Neuronal stem cell (in vitro differentiated cells): ENCODE data around the gene NLRP14.

Experiments
- DNase-seq: peaks from one replicate; pipeline ENCODE4 v3.0.0-alpha.2; 2013; ENCODE audit warnings: low spot score
- H2AFZ ChIP-seq: one replicate; pipeline ENCODE4 v1.6.1; 2013; ENCODE audit warnings: mild to moderate bottlenecking, low read length, inconsistent platforms
- H2AK5ac ChIP-seq: 2 replicates; pipeline ENCODE4 v1.6.1; 2013; ENCODE audit warnings: low read depth, mild to moderate bottlenecking, inconsistent platforms, low read length, moderate library complexity, mixed read lengths
- H2BK120ac ChIP-seq: 2 replicates; pipeline ENCODE4 v1.6.1; 2013; ENCODE audit warnings: low read depth, mild to moderate bottlenecking, inconsistent platforms, low read length, moderate library complexity, mixed read lengths
- H2BK12ac ChIP-seq: one replicate; pipeline ENCODE4 v1.6.1; 2013; ENCODE audit warnings: low read length, inconsistent platforms
- H2BK15ac ChIP-seq: 2 replicates; pipeline ENCODE4 v1.6.1; 2013; ENCODE audit warnings: mild to moderate bottlenecking, low read length, inconsistent platforms, mixed read lengths
- H2BK5ac ChIP-seq: one replicate; pipeline ENCODE4 v1.6.1; 2013; ENCODE audit warnings: inconsistent platforms, mild to moderate bottlenecking, low read length, moderate library complexity
- H3K14ac ChIP-seq: one replicate; pipeline ENCODE4 v1.6.1; 2013; ENCODE audit warnings: low read length, inconsistent platforms
- H3K18ac ChIP-seq: 2 replicates; pipeline ENCODE4 v1.6.1; 2013; ENCODE audit warnings: low read length, inconsistent platforms
- H3K23ac ChIP-seq: 2 replicates; pipeline ENCODE4 v1.6.1; 2013; ENCODE audit warnings: low read depth, mild to moderate bottlenecking, mixed read lengths, low read length, inconsistent platforms; ENCODE audit not compliant: poor library complexity
- H3K27ac ChIP-seq: replicated peaks from 3 replicates; pipeline ENCODE4 v1.5.1; 2013; ENCODE audit warnings: low read length, inconsistent platforms
- H3K27me3 ChIP-seq, 3 experiments: 2 replicates each; pipeline ENCODE4 v1.6.1; 2013; ENCODE audit warnings: low read length in 3 of 3, mild to moderate bottlenecking in 2 of 3, inconsistent platforms in 1 of 3, low read depth in 1 of 3, mixed read lengths in 1 of 3, moderate library complexity in 1 of 3; ENCODE audit not compliant: control insufficient read depth in 3 of 3, insufficient read depth in 3 of 3
- H3K36me3 ChIP-seq, 2 donors: replicated peaks in 1 of 2; 2 replicates each; pipeline ENCODE4 v1.6.1; 2013; ENCODE audit warnings: low read length in 2 of 2; ENCODE audit not compliant: control insufficient read depth in 2 of 2, insufficient read depth in 2 of 2
- H3K4ac ChIP-seq: 2 replicates; pipeline ENCODE4 v1.6.1; 2013; ENCODE audit warnings: inconsistent platforms, mild to moderate bottlenecking, low read length, moderate library complexity
- H3K4me1 ChIP-seq, 2 donors: 1 replicate in 1 of 2; 2 replicates in 1 of 2; pipeline ENCODE4 v1.6.1; 2013; ENCODE audit warnings: low read length in 2 of 2, low read depth in 1 of 2; ENCODE audit not compliant: control insufficient read depth in 2 of 2, insufficient read depth in 1 of 2
- H3K4me2 ChIP-seq: one replicate; pipeline ENCODE4 v1.6.1; 2013; ENCODE audit warnings: mild to moderate bottlenecking, low read length, inconsistent platforms; ENCODE audit not compliant: insufficient read depth, poor library complexity, severe bottlenecking
- H3K4me3 ChIP-seq, 2 donors: 2 replicates each; pipeline ENCODE4 v1.5.1; 2013; ENCODE audit warnings: low read length in 2 of 2, mild to moderate bottlenecking in 2 of 2, inconsistent platforms in 1 of 2, moderate library complexity in 1 of 2
- H3K79me1 ChIP-seq: one replicate; pipeline ENCODE4 v1.6.1; 2013; ENCODE audit warnings: low read depth, mild to moderate bottlenecking, inconsistent platforms, low read length, moderate library complexity
- H3K9ac ChIP-seq: one replicate; pipeline ENCODE4 v1.6.1; 2013; ENCODE audit warnings: mild to moderate bottlenecking, low read depth, low read length, inconsistent platforms; ENCODE audit not compliant: poor library complexity
- H3K9me3 ChIP-seq, 2 donors: replicated peaks in 1 of 2; 2 replicates each; pipeline versions ENCODE3 to v1.6.1; 2013; ENCODE audit warnings: low read length in 2 of 2, mild to moderate bottlenecking in 2 of 2, inconsistent platforms in 1 of 2, low read depth in 1 of 2, mixed read lengths in 1 of 2, moderate library complexity in 1 of 2; ENCODE audit not compliant: control insufficient read depth in 2 of 2, insufficient read depth in 1 of 2
- H4K8ac ChIP-seq: one replicate; pipeline ENCODE4 v1.6.1; 2013; ENCODE audit warnings: low read depth, mild to moderate bottlenecking, inconsistent platforms, low read length, moderate library complexity
- H4K91ac ChIP-seq: one replicate; pipeline ENCODE4 v1.6.1; 2013; ENCODE audit warnings: low read length, low read depth, mild to moderate bottlenecking, inconsistent platforms; ENCODE audit not compliant: poor library complexity
- WGBS, 2 donors: extraction: QIAGEN DNeasy Blood & Tissue Kit; methylation state at CpG; one replicate each; pipeline ENCODE4 v1.1.7; 2013; ENCODE audit warnings: missing lambda C conversion rate in 2 of 2, mixed read lengths in 1 of 2; ENCODE audit not compliant: insufficient read length in 2 of 2, insufficient replicate concordance in 1 of 2; ENCODE audit errors: extremely low coverage in 2 of 2; 5-methylcytosine and 5-hydroxymethylcytosine counted together

The NLRP14 gene

GRCh38 chr11:7098235-7098832, 78.1 kb downstream of the NLRP14 start:
- Histone ChIP-seq H3K4me1 (no peaks in the 10 kb centered on the region), H3K27me3 (peaks cover 0 to 4% (median 0%) of the 10 kb centered on the region in 3 experiments), H3K4me3 (no peak overlapping the region), H2BK5ac (no peak overlapping the region), H3K36me3 (no peaks in the 10 kb centered on the region), H3K18ac (no peak overlapping the region), H2AFZ (no peak overlapping the region), H3K9me3 (no peaks in the 10 kb centered on the region), H3K14ac (no peak overlapping the region), H2BK15ac (no peak overlapping the region), H2BK12ac (no peak overlapping the region), H3K79me1 (no peaks in the 10 kb centered on the region), H3K27ac (no peak overlapping the region), H2AK5ac (no peak overlapping the region), H3K9ac (no peak overlapping the region), H2BK120ac (no peak overlapping the region), H4K8ac (no peak overlapping the region), H3K23ac (no peak overlapping the region), H3K4me2 (no peak overlapping the region), H4K91ac (no peak overlapping the region), H3K4ac (no peak overlapping the region)
- no CpG with 5 or more reads among the region's 2 CpGs for WGBS, 2 donors
- peak; percentile 39 for DNase-seq

- no peak overlapping the region for H3K27ac ChIP-seq
- H3K9me3 ChIP-seq, result no peaks in the 10 kb centered on the region
- no peak overlapping the region for H2AFZ ChIP-seq
- peaks cover 0 to 4% (median 0%) of the 10 kb centered on the region in 3 experiments for H3K27me3 ChIP-seq
- no peak overlapping the region for H2BK5ac ChIP-seq
- H3K23ac ChIP-seq, result no peak overlapping the region
- no peak overlapping the region for H4K91ac ChIP-seq
- no peak overlapping the region for H3K18ac ChIP-seq
- no peaks in the 10 kb centered on the region for H3K4me1 ChIP-seq
- H2BK15ac ChIP-seq, result no peak overlapping the region
- H2AK5ac ChIP-seq, result no peak overlapping the region
- H3K36me3 ChIP-seq, result no peaks in the 10 kb centered on the region
- no peak overlapping the region for H3K4ac ChIP-seq
- H3K14ac ChIP-seq, result no peak overlapping the region
- no peak overlapping the region for H3K9ac ChIP-seq
- H3K79me1 ChIP-seq, result no peaks in the 10 kb centered on the region
- no peak overlapping the region for H4K8ac ChIP-seq
- no peak for DNase-seq
- no peak overlapping the region for H3K4me2 ChIP-seq
- H2BK12ac ChIP-seq, result no peak overlapping the region
- H3K4me3 ChIP-seq, result no peak overlapping the region
- no peak overlapping the region for H2BK120ac ChIP-seq
- WGBS, 2 donors, result no CpG with 5 or more reads among the region's 1 CpG
These were observed 95.5 kb downstream of the NLRP14 start for GRCh38 chr11:7115780-7116179.

- Histone ChIP-seq H3K9ac (no peak overlapping the region), H3K4me1 (no peaks in the 10 kb centered on the region), H3K4me2 (no peak overlapping the region), H2AFZ (no peak overlapping the region), H2AK5ac (no peak overlapping the region), H2BK15ac (no peak overlapping the region), H2BK5ac (no peak overlapping the region), H3K79me1 (no peaks in the 10 kb centered on the region), H3K9me3 (no peaks in the 10 kb centered on the region), H3K23ac (no peak overlapping the region), H3K18ac (no peak overlapping the region), H4K8ac (no peak overlapping the region), H2BK120ac (no peak overlapping the region), H4K91ac (no peak overlapping the region), H3K4me3 (no peak overlapping the region), H3K36me3 (no peaks in the 10 kb centered on the region), H3K27me3 (peaks cover 0 to 4% (median 0%) of the 10 kb centered on the region in 3 experiments), H3K14ac (no peak overlapping the region), H2BK12ac (no peak overlapping the region), H3K4ac (no peak overlapping the region), H3K27ac (no peak overlapping the region)
- WGBS, 2 donors, result no CpG with 5 or more reads among the region's 3 CpGs
- DNase-seq, result no peak
These were observed 96.1 kb downstream of the NLRP14 start for GRCh38 chr11:7116370-7116769.
